Loucy (cell line): Measurements from ENCODE around the gene STK39.
A peak's percentile ranks its signal among the peaks of the same experiment; 100 is the strongest.

Experiments
- H2AFZ ChIP-seq: fragments of 200-600 bp; sonication (generic); 2 replicates; pipeline ENCODE4 v1.6.0; 2016; ENCODE audit warnings: antibody characterized with exemption, mild to moderate bottlenecking, low read length, moderate library complexity
- H3F3A ChIP-seq: fragments of 200-600 bp; 2 replicates; pipeline ENCODE4 v1.6.0; 2016; ENCODE audit warnings: antibody characterized with exemption, low read depth, mild to moderate bottlenecking
- H3K27me3 ChIP-seq: fragments of 200-600 bp; sonication (generic); 2 replicates; pipeline ENCODE4 v1.6.1; 2014; ENCODE audit warnings: low read length, mild to moderate bottlenecking; ENCODE audit not compliant: insufficient read depth, poor library complexity, severe bottlenecking
- H3K36me3 ChIP-seq: fragments of 200-600 bp; sonication (generic); 2 replicates; pipeline ENCODE4 v1.6.1; 2016; ENCODE audit warnings: low read length; ENCODE audit not compliant: insufficient read depth
- H3K4me1 ChIP-seq: fragments of 200-600 bp; sonication (generic); 2 replicates; pipeline ENCODE4 v1.5.1; 2014; ENCODE audit warnings: low read length, mild to moderate bottlenecking; ENCODE audit not compliant: insufficient read depth, poor library complexity, severe bottlenecking
- H3K4me2 ChIP-seq: fragments of 200-600 bp; sonication (generic); 2 replicates; pipeline ENCODE4 v1.6.0; 2014; ENCODE audit warnings: antibody characterized with exemption, low read length, low read depth, mild to moderate bottlenecking; ENCODE audit not compliant: poor library complexity, severe bottlenecking
- H3K4me3 ChIP-seq: fragments of 200-600 bp; sonication (generic); 2 replicates; pipeline ENCODE4 v1.5.1; 2014; ENCODE audit warnings: low read length, mild to moderate bottlenecking, mixed read lengths; ENCODE audit not compliant: poor library complexity, severe bottlenecking
- H3K79me2 ChIP-seq: fragments of 200-600 bp; sonication (generic); 2 replicates; pipeline ENCODE4 v1.6.1; 2014; ENCODE audit warnings: low read length; ENCODE audit not compliant: insufficient read depth
- H3K9ac ChIP-seq: fragments of 200-600 bp; sonication (generic); 2 replicates; pipeline ENCODE4 v1.6.0; 2014; ENCODE audit warnings: mild to moderate bottlenecking, low read depth, low read length, moderate library complexity; ENCODE audit not compliant: poor library complexity, severe bottlenecking
- H3K9me2 ChIP-seq: fragments of 200-600 bp; sonication (generic); replicated peaks from 2 replicates; pipeline ENCODE4 v1.6.1; 2016; ENCODE audit warnings: low read depth, low read length, mixed read lengths
- H3K9me3 ChIP-seq: fragments of 200-600 bp; sonication (generic); 2 replicates; pipeline ENCODE4 v1.6.1; 2014; ENCODE audit warnings: mild to moderate bottlenecking, antibody characterized with exemption, low read length, low read depth; ENCODE audit not compliant: insufficient read depth
- H4K20me1 ChIP-seq: fragments of 200-600 bp; sonication (generic); 2 replicates; pipeline ENCODE4 v1.6.0; 2014; ENCODE audit warnings: antibody characterized with exemption, low read length, mild to moderate bottlenecking; ENCODE audit not compliant: insufficient read depth, poor library complexity, severe bottlenecking
- CTCF ChIP-seq: fragments of 200-600 bp; sonication (generic); conservative IDR thresholded peaks from 2 replicates; pipeline ENCODE4 v1.5.1; 2014; ENCODE audit warnings: mild to moderate bottlenecking, antibody characterized with exemption, low read length
- EZH2phosphoT487 ChIP-seq: fragments of 200-600 bp; IDR thresholded peaks from 2 replicates; pipeline ENCODE4 v1.6.1; 2018; ENCODE audit warnings: antibody characterized with exemption, mild to moderate bottlenecking, moderate library complexity, borderline replicate concordance

Gene STK39

GRCh38 chr2:168137510-168138180 lies 109.8 kb downstream of the STK39 start:
- Histone ChIP-seq H3K36me3 (peaks cover 64% of the 10 kb centered on the region), H3F3A (no peaks in the 10 kb centered on the region), H3K27me3 (no peaks in the 10 kb centered on the region), H3K9me2 (no peaks in the 10 kb centered on the region), H4K20me1 (no peaks in the 10 kb centered on the region), H2AFZ (no peak overlapping the region), H3K79me2 (no peaks in the 10 kb centered on the region; the same call in 1 of the 2 replicates), H3K4me2 (no peak overlapping the region), H3K4me1 (no peaks in the 10 kb centered on the region), H3K4me3 (no peak overlapping the region), H3K9ac (no peak overlapping the region), H3K9me3 (no peaks in the 10 kb centered on the region)
- no peak for TF ChIP-seq EZH2phosphoT487

GRCh38 chr2:168136392-168136977 lies 110.9 kb downstream of the STK39 start:
- H3K36me3 ChIP-seq = peaks cover 70% of the 10 kb centered on the region
- no peaks in the 10 kb centered on the region for H3K9me2 ChIP-seq
- no peak overlapping the region for H2AFZ ChIP-seq
- H3K4me1 ChIP-seq = no peaks in the 10 kb centered on the region
- H3F3A ChIP-seq = no peaks in the 10 kb centered on the region
- H3K9me3 ChIP-seq = no peaks in the 10 kb centered on the region
- TF ChIP-seq EZH2phosphoT487 (no peak), CTCF (peak; percentile 75)
- H3K9ac ChIP-seq = no peak overlapping the region
- H3K4me3 ChIP-seq = no peak overlapping the region
- H3K4me2 ChIP-seq = no peak overlapping the region
- no peaks in the 10 kb centered on the region for H3K27me3 ChIP-seq
- no peaks in the 10 kb centered on the region; the same call in 1 of the 2 replicates for H3K79me2 ChIP-seq
- H4K20me1 ChIP-seq = no peaks in the 10 kb centered on the region

- H3K4me2 ChIP-seq = no peak overlapping the region
- H3K9me3 ChIP-seq = no peaks in the 10 kb centered on the region
- no peak overlapping the region for H3K9ac ChIP-seq
- no peak overlapping the region for H3K4me3 ChIP-seq
- no peaks in the 10 kb centered on the region for H3K9me2 ChIP-seq
- peaks cover 74% of the 10 kb centered on the region for H3K36me3 ChIP-seq
- H4K20me1 ChIP-seq = no peaks in the 10 kb centered on the region
- H3K79me2 ChIP-seq = no peaks in the 10 kb centered on the region
- TF ChIP-seq CTCF (no peak), EZH2phosphoT487 (no peak)
- H3K4me1 ChIP-seq = peaks cover 3% of the 10 kb centered on the region
- H2AFZ ChIP-seq = no peak overlapping the region
- no peaks in the 10 kb centered on the region for H3F3A ChIP-seq
- H3K27me3 ChIP-seq = no peaks in the 10 kb centered on the region
Observed at GRCh38 chr2:168135630-168136029, 111.8 kb downstream of the STK39 start.

- Histone ChIP-seq H3K4me3 (no peak overlapping the region), H3K36me3 (peaks cover 74% of the 10 kb centered on the region), H3K27me3 (no peaks in the 10 kb centered on the region), H3K9me2 (no peaks in the 10 kb centered on the region), H3F3A (no peaks in the 10 kb centered on the region), H4K20me1 (no peaks in the 10 kb centered on the region), H3K9me3 (no peaks in the 10 kb centered on the region), H2AFZ (no peak overlapping the region), H3K4me1 (peaks cover 8% of the 10 kb centered on the region), H3K4me2 (no peak overlapping the region), H3K79me2 (no peaks in the 10 kb centered on the region), H3K9ac (no peak overlapping the region)
- no peak for TF ChIP-seq CTCF
- TF ChIP-seq EZH2phosphoT487 = no peak
Observed at GRCh38 chr2:168135121-168135520, 112.3 kb downstream of the STK39 start.
